Colonic mucosa (tissue), 4 donors: ENCODE results near the gene RSU1. TPM values are rescaled to one million over a fixed set of nuclear protein-coding genes. Genes with fewer than 3 reads are reported as not detected.

Source experiments
- DNase-seq: peaks from one replicate; pipeline ENCODE4 v3.0.0-alpha.2; 2020
- H3K27ac ChIP-seq: fragments of 200-600 bp; one replicate; pipeline ENCODE4 v1.8.0; 2021
- H3K27me3 ChIP-seq: fragments of 200-600 bp; one replicate; pipeline ENCODE4 v1.8.0; 2021
- H3K36me3 ChIP-seq: fragments of 200-600 bp; one replicate; pipeline ENCODE4 v1.8.0; 2021
- H3K4me1 ChIP-seq: fragments of 200-600 bp; one replicate; pipeline ENCODE4 v1.8.0; 2021; ENCODE audit warnings: mild to moderate bottlenecking
- H3K4me3 ChIP-seq: fragments of 200-600 bp; one replicate; pipeline ENCODE4 v1.8.0; 2021
- H3K9ac ChIP-seq, 2 donors: one replicate each; pipeline ENCODE4 v1.7.0; 2013; ENCODE audit warnings: control low read depth in 2 of 2, low read depth in 2 of 2, low read length in 2 of 2
- H3K9me3 ChIP-seq: fragments of 200-600 bp; one replicate; pipeline ENCODE4 v1.8.0; 2021
- CTCF ChIP-seq: fragments of 200-600 bp; IDR thresholded peaks from one replicate; pipeline ENCODE4 v1.8.0; 2022; ENCODE audit warnings: antibody characterized with exemption, mild to moderate bottlenecking
- intact Hi-C: fragments of 100-400 bp; cut with DNase I; formaldehyde crosslinking; loops from one replicate; pipeline ENCODE4 v1.14.1; 2022
- total RNA-seq, 2 donors: library from RNA; stranded (reverse); fragmentation: NEBNext Ultra II Directional in 1 of 2; extraction: Animal tissue kit (Norgen Biotek cat#: 25700) in 1 of 2; gene quantifications; one replicate each; pipeline ENCODE4 v1.2.1, GENCODE V29; 2021
- donor health status: healthy.
- donor health status: DM: no; HTN: no; CAD: no.
- donor health status: DM: no; HTN: no; CAD: no.

The RSU1 gene
- total RNA-seq, 2 donors from 2014 or later, result 44.3 to 82.9 TPM

GRCh38 chr10:16570731-16571130, 246.5 kb downstream of the RSU1 start:
- H3K4me1 ChIP-seq, result no peaks in the 10 kb centered on the region
- intact Hi-C loops, result no loop called here
- no peaks in the 10 kb centered on the region for H3K9me3 ChIP-seq
- H3K9ac ChIP-seq, result no peak overlapping the region
- no peak overlapping the region for H3K4me3 ChIP-seq
- no peaks in the 10 kb centered on the region for H3K36me3 ChIP-seq
- no peak for DNase-seq
- TF ChIP-seq CTCF, result no peak
- no peaks in the 10 kb centered on the region for H3K27me3 ChIP-seq
- H3K27ac ChIP-seq, result no peak overlapping the region

GRCh38 chr10:16566202-16566805, 250.9 kb downstream of the RSU1 start:
- no peaks in the 10 kb centered on the region for H3K4me1 ChIP-seq
- H3K9ac ChIP-seq, result no peak overlapping the region
- DNase-seq, result no peak
- H3K36me3 ChIP-seq, result no peaks in the 10 kb centered on the region
- H3K27ac ChIP-seq, result no peak overlapping the region
- no peaks in the 10 kb centered on the region for H3K9me3 ChIP-seq
- intact Hi-C loops, result no loop called here
- no peak overlapping the region for H3K4me3 ChIP-seq
- no peak for TF ChIP-seq CTCF
- H3K27me3 ChIP-seq, result no peaks in the 10 kb centered on the region

GRCh38 chr10:16565604-16566003, 251.6 kb downstream of the RSU1 start:
- H3K4me1 ChIP-seq, result no peaks in the 10 kb centered on the region
- no peaks in the 10 kb centered on the region for H3K27me3 ChIP-seq
- intact Hi-C loops, result no loop called here
- no peak overlapping the region for H3K27ac ChIP-seq
- no peaks in the 10 kb centered on the region for H3K36me3 ChIP-seq
- no peak overlapping the region for H3K4me3 ChIP-seq
- H3K9ac ChIP-seq, result no peak overlapping the region
- no peak for DNase-seq
- TF ChIP-seq CTCF, result no peak
- H3K9me3 ChIP-seq, result no peaks in the 10 kb centered on the region

GRCh38 chr10:16562891-16563290, 254.3 kb downstream of the RSU1 start:
- Histone ChIP-seq H3K9ac (no peak overlapping the region), H3K4me1 (no peaks in the 10 kb centered on the region), H3K4me3 (no peak overlapping the region), H3K9me3 (no peaks in the 10 kb centered on the region), H3K36me3 (no peaks in the 10 kb centered on the region), H3K27ac (no peak overlapping the region), H3K27me3 (no peaks in the 10 kb centered on the region)
- intact Hi-C loops, result no loop called here
- no peak for DNase-seq
- TF ChIP-seq CTCF, result no peak

GRCh38 chr10:16559236-16559773, 257.9 kb downstream of the RSU1 start:
- Histone ChIP-seq H3K9ac (no peak overlapping the region), H3K27me3 (no peaks in the 10 kb centered on the region), H3K36me3 (no peaks in the 10 kb centered on the region), H3K9me3 (no peaks in the 10 kb centered on the region), H3K4me1 (no peaks in the 10 kb centered on the region), H3K4me3 (no peak overlapping the region), H3K27ac (no peak overlapping the region)
- intact Hi-C loops, result no loop called here
- no peak for TF ChIP-seq CTCF
- DNase-seq, result no peak
